Measurements from ENCODE around the gene BOD1. TPM values are rescaled to one million over a fixed set of nuclear protein-coding genes. Genes with fewer than 3 reads are reported as not detected.

Gene BOD1
- total and polyA plus RNA-seq, 10 of the 15 experiments (the other 5 are each of a cell fraction or from before 2014, with no cell fraction given), result 14.1 to 35.8 (median 29.6) TPM

DNA sequence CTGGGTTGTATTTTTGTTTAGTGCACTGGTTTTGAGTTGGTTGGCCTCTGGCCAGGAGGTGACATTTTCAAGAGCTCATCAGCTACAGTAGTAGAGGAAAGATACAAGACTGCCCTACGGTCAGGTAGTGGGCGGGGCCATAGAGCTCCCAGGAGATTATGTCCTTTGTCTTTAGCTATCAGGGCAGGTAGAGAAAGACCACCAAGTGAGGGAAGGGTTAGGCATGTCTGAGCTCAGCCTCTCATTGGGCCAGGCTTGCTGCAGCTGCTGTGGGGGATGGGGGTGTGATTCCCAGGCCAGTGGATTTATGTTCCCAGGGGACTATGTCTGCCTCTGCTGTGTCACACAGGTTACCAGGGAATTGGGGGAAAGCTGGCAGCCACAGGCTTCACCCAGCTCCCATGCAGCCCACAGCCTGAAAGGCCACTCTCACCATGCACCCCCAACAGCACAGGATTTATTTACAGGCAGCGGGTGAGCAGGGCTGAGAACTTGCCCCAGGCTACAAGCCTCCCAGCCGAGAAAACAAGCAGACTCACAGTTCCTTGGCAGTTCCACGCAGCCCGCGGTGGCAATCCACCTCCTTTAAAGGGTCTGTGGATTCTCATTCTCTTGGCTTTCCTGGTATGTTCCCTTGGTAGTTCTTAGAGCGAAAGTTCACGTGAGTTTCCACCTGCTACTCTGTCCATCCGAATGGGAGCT lies 37.5 kb upstream of the BOD1 start:
- intact Hi-C loops (cut with micrococcal nuclease; ENCODE audit: unreplicated experiment) (no loop called here), in situ Hi-C loops (cut with MboI) (no loop called here)
- Histone ChIP-seq H3K4me1 (ENCODE audit: control insufficient read depth, insufficient read depth, low read length) (no peaks in the 10 kb centered on the region), H4K20me1 (ENCODE audit: control insufficient read depth, insufficient read depth) (no peaks in the 10 kb centered on the region), H2AFZ (ENCODE audit: control insufficient read depth, low read depth, low read length) (no peak overlapping the region), H3K9ac (ENCODE audit: control insufficient read depth, insufficient read depth, low read length) (no peak overlapping the region), H3K4me2 (ENCODE audit: control insufficient read depth, insufficient read depth) (no peak overlapping the region), H3K36me3 (ENCODE audit: control insufficient read depth in 2 of 2, insufficient read depth in 2 of 2, low read length in 1 of 2) (no peaks in the 10 kb centered on the region), H3K9me3 (replicated peaks; ENCODE audit: control insufficient read depth, insufficient read depth, low read length) (no peaks in the 10 kb centered on the region; the same call in 1 of the 3 replicates), H3K4me3 (no peak overlapping the region), H3K27me3 (replicated peaks in 1 of 2; ENCODE audit: control insufficient read depth in 2 of 2, insufficient read depth in 2 of 2, low read length in 1 of 2) (no peaks in the 10 kb centered on the region), H3K27ac (ENCODE audit: control insufficient read depth, insufficient read depth) (no peak overlapping the region), H3K79me2 (ENCODE audit: control insufficient read depth, insufficient read depth, low read length) (no peaks in the 10 kb centered on the region)
- BruUV-seq (replicated peaks), result no TSS peak
- no peak for FAIRE-seq
- 80% methylated on average over 10 of the region's 10 CpGs for WGBS (ENCODE audit: insufficient coverage, insufficient replicate concordance, low lambda C conversion rate, missing lambda C conversion rate)
- DNase-seq (ENCODE audit: low read depth, low spot score), result no peak
- POLR2A ChIA-PET, result interaction anchor here (1.0 to 1.1 kb wide), 2 partner anchors 10 kb away, joined by 3 read pairs; no protein-coding TSS in a partner anchor
- no peak for ATAC-seq
- RAD21 ChIA-PET (ENCODE audit: unreplicated experiment), result no interaction called here
- TF ChIP-seq PML (IDR thresholded peaks at IDR 0.05; ENCODE audit: low read length), result no peak
- no peak for TF ChIP-seq MTA3 (IDR thresholded peaks at IDR 0.05; ENCODE audit: borderline replicate concordance, low read length)
- no peak for TF ChIP-seq CREB1 (IDR thresholded peaks at IDR 0.05; ENCODE audit: low read depth)
- TF ChIP-seq IKZF2 (IDR thresholded peaks at IDR 0.05), result no peak
- TF ChIP-seq SRF (IDR thresholded peaks at IDR 0.05; ENCODE audit: low read depth in 2 of 2, low read length in 2 of 2), result no peak
- no peak for TF ChIP-seq ZNF384 (IDR thresholded peaks at IDR 0.05; ENCODE audit: borderline replicate concordance, low read depth, low read length)
- no peak for TF ChIP-seq HDAC2 (IDR thresholded peaks at IDR 0.05)
- no peak for TF ChIP-seq BACH1 (IDR thresholded peaks at IDR 0.05; ENCODE audit: borderline replicate concordance)
- no peak for TF ChIP-seq KDM1A (IDR thresholded peaks at IDR 0.05; ENCODE audit: borderline replicate concordance)
- TF ChIP-seq, protein P1, sequence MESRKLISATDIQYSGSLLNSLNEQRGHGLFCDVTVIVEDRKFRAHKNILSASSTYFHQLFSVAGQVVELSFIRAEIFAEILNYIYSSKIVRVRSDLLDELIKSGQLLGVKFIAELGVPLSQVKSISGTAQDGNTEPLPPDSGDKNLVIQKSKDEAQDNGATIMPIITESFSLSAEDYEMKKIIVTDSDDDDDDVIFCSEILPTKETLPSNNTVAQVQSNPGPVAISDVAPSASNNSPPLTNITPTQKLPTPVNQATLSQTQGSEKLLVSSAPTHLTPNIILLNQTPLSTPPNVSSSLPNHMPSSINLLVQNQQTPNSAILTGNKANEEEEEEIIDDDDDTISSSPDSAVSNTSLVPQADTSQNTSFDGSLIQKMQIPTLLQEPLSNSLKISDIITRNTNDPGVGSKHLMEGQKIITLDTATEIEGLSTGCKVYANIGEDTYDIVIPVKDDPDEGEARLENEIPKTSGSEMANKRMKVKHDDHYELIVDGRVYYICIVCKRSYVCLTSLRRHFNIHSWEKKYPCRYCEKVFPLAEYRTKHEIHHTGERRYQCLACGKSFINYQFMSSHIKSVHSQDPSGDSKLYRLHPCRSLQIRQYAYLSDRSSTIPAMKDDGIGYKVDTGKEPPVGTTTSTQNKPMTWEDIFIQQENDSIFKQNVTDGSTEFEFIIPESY (IDR thresholded peaks at IDR 0.05), result no peak
- no peak for TF ChIP-seq CHD4 (IDR thresholded peaks at IDR 0.05)
- no peak for TF ChIP-seq NFYA (IDR thresholded peaks at IDR 0.05; ENCODE audit: borderline replicate concordance, low read depth, low read length)
- TF ChIP-seq EED (IDR thresholded peaks at IDR 0.05; ENCODE audit: low read depth), result no peak
- no peak for TF ChIP-seq JUNB (IDR thresholded peaks at IDR 0.05)
- SMC1A ChIA-PET (ENCODE audit: uncharacterized antibody, unreplicated experiment), result interaction anchor here (1.3 to 1.6 kb wide), 2 partner anchors 12 to 16 kb away, joined by 3 to 4 read pairs; no protein-coding TSS in a partner anchor
- CTCF ChIA-PET, result interaction anchor here (1.2 kb wide), 1 partner anchor 16 kb away, joined by 3 read pairs; no protein-coding TSS in a partner anchor

All from GM12878 (cell line).